HCT116 (cell line): ENCODE results near the gene CTSZ.

Experiments used
- CEBPB ChIP-seq: IDR thresholded peaks from 2 replicates; pipeline ENCODE4 v1.6.1; 2012; ENCODE audit warnings: low read depth
- CTCF ChIP-seq, 3 experiments: fragments of 200-600 bp in 1 of 3; sonication (generic) in 1 of 3; IDR thresholded peaks in 2 of 3; conservative IDR thresholded peaks in 1 of 3; 2 replicates each; pipeline ENCODE4 v1.5.1; 2012 to 2017; ENCODE audit warnings: low read depth in 2 of 3, low read length in 2 of 3, antibody characterized with exemption in 1 of 3, borderline replicate concordance in 1 of 3, control low read depth in 1 of 3, mild to moderate bottlenecking in 1 of 3, mixed read lengths in 1 of 3, mixed run types in 1 of 3, moderate library complexity in 1 of 3; ENCODE audit not compliant: insufficient read depth in 1 of 3
- EGR1 ChIP-seq: IDR thresholded peaks from 2 replicates; pipeline ENCODE4 v1.6.1; 2012; ENCODE audit warnings: low read depth
- EZH2 ChIP-seq: fragments of 200-600 bp; sonication (generic); IDR thresholded peaks from 2 replicates; pipeline ENCODE4 v1.6.1; 2017; ENCODE audit warnings: antibody characterized with exemption, mixed run types
- EZH2phosphoT487 ChIP-seq: fragments of 200-600 bp; IDR thresholded peaks from 2 replicates; pipeline ENCODE4 v1.6.1; 2018; ENCODE audit warnings: antibody characterized with exemption, borderline replicate concordance
- JUND ChIP-seq: IDR thresholded peaks from 2 replicates; pipeline ENCODE4 v1.6.1; 2012
- POLR2A ChIP-seq: IDR thresholded peaks from 2 replicates; pipeline ENCODE4 v1.7.0; 2011; ENCODE audit warnings: borderline replicate concordance; ENCODE audit not compliant: insufficient read depth, insufficient read length; ENCODE audit errors: extremely low read depth
- POLR2AphosphoS5 ChIP-seq: IDR thresholded peaks from 2 replicates; pipeline ENCODE4 v1.6.1; 2011; ENCODE audit warnings: mild to moderate bottlenecking, low read depth, low read length, moderate library complexity
- RAD21 ChIP-seq: IDR thresholded peaks from 2 replicates; pipeline ENCODE4 v1.6.1; 2012; ENCODE audit warnings: low read depth, mild to moderate bottlenecking
- REST ChIP-seq: IDR thresholded peaks from 2 replicates; pipeline ENCODE4 v1.6.1; 2012; ENCODE audit warnings: low read depth
- SRF ChIP-seq: IDR thresholded peaks from 2 replicates; pipeline ENCODE4 v1.6.1; 2012; ENCODE audit warnings: low read depth
- ZBTB33 ChIP-seq: IDR thresholded peaks from 2 replicates; pipeline ENCODE4 v1.6.1; 2011; ENCODE audit warnings: mild to moderate bottlenecking, low read length, moderate library complexity; ENCODE audit not compliant: insufficient replicate concordance; ENCODE audit errors: extremely low read depth
- ZFX ChIP-seq: fragments of 450-650 bp; IDR thresholded peaks from 2 replicates; pipeline ENCODE4 v1.6.1; 2017
- ZNF274 ChIP-seq: fragments of 200-500 bp; sonication (Bioruptor generic); IDR thresholded peaks from 2 replicates; pipeline ENCODE4 v1.6.1; 2014; ENCODE audit warnings: mild to moderate bottlenecking, low read depth, low read length, inconsistent platforms

- TF ChIP-seq ZFX (no peak), CEBPB (no peak), ZBTB33 (no peak), EZH2phosphoT487 (no peak), RAD21 (no peak), JUND (no peak), CTCF (IDR thresholded peaks at IDR 0.05 in 2 of 3, conservative IDR thresholded peaks at IDR 0.05 in 1 of 3; ENCODE audit: borderline replicate concordance in 1 of 3, insufficient read depth in 1 of 3, low read depth in 2 of 3, low read length in 2 of 3) (no peak), POLR2A (no peak), SRF (no peak), EZH2 (no peak), POLR2AphosphoS5 (no peak), ZNF274 (no peak), REST (no peak), EGR1 (no peak)
Observed at GRCh38 chr20:59014680-59015389, 7.8 kb upstream of the CTSZ start.
